Nephron progenitor cell (in vitro differentiated cells): ENCODE data around the gene BCAS2.

Experiments used
- DNase-seq: peaks from one replicate; pipeline ENCODE4 v3.0.0; 2021
- H3K27ac Mint-ChIP-seq: 2 replicates; pipeline ENCODE4 v1.8.0; 2021; ENCODE audit warnings: mild to moderate bottlenecking, moderate library complexity, mixed read lengths
- H3K27me3 Mint-ChIP-seq: 2 replicates; pipeline ENCODE4 v1.8.0; 2021; ENCODE audit warnings: mild to moderate bottlenecking, low read depth, mixed read lengths; ENCODE audit not compliant: poor library complexity
- H3K36me3 Mint-ChIP-seq: 2 replicates; pipeline ENCODE4 v1.8.0; 2021; ENCODE audit warnings: low read depth, mixed read lengths
- H3K4me1 Mint-ChIP-seq: 2 replicates; pipeline ENCODE4 v1.8.0; 2021; ENCODE audit warnings: mixed read lengths
- H3K4me3 Mint-ChIP-seq: 2 replicates; pipeline ENCODE4 v1.8.0; 2021; ENCODE audit warnings: mild to moderate bottlenecking, moderate library complexity, mixed read lengths
- H3K9me3 Mint-ChIP-seq: 2 replicates; pipeline ENCODE4 v1.8.0; 2021; ENCODE audit warnings: mild to moderate bottlenecking, moderate library complexity, mixed read lengths
- CTCF ChIP-seq: fragments of 200-600 bp; sonication (generic); IDR thresholded peaks from 2 replicates; pipeline ENCODE4 v1.5.0; 2021; ENCODE audit warnings: antibody characterized with exemption

The BCAS2 gene

GRCh38 chr1:114535401-114535800 is 46.0 kb downstream of the BCAS2 start:
- peaks cover 4% of the 10 kb centered on the region for H3K9me3 Mint-ChIP-seq
- H3K4me3 Mint-ChIP-seq = no peak overlapping the region
- TF ChIP-seq CTCF = no peak
- H3K27me3 Mint-ChIP-seq = peaks cover 9% of the 10 kb centered on the region
- H3K4me1 Mint-ChIP-seq = no peaks in the 10 kb centered on the region
- H3K36me3 Mint-ChIP-seq = no peaks in the 10 kb centered on the region
- DNase-seq = no peak
- H3K27ac Mint-ChIP-seq = no peak overlapping the region

GRCh38 chr1:114531094-114531493 is 50.3 kb downstream of the BCAS2 start:
- Mint-ChIP-seq H3K9me3 (peaks cover under 1% of the 10 kb centered on the region), H3K4me1 (no peaks in the 10 kb centered on the region), H3K36me3 (no peaks in the 10 kb centered on the region), H3K27ac (no peak overlapping the region), H3K27me3 (peaks cover 6% of the 10 kb centered on the region), H3K4me3 (no peak overlapping the region)
- no peak for DNase-seq
- no peak for TF ChIP-seq CTCF

GRCh38 chr1:114530224-114530623 is 51.2 kb downstream of the BCAS2 start:
- Mint-ChIP-seq H3K36me3 (no peaks in the 10 kb centered on the region), H3K4me1 (no peaks in the 10 kb centered on the region), H3K27me3 (peaks cover 6% of the 10 kb centered on the region), H3K9me3 (no peaks in the 10 kb centered on the region), H3K27ac (no peak overlapping the region), H3K4me3 (no peak overlapping the region)
- DNase-seq = no peak
- no peak for TF ChIP-seq CTCF

- no peak for TF ChIP-seq CTCF
- DNase-seq = no peak
- no peaks in the 10 kb centered on the region for H3K9me3 Mint-ChIP-seq
- H3K27me3 Mint-ChIP-seq = peaks cover 6% of the 10 kb centered on the region
- no peak overlapping the region for H3K4me3 Mint-ChIP-seq
- H3K36me3 Mint-ChIP-seq = no peaks in the 10 kb centered on the region
- peaks cover 5% of the 10 kb centered on the region for H3K4me1 Mint-ChIP-seq
- no peak overlapping the region for H3K27ac Mint-ChIP-seq
These were observed 56.5 kb downstream of the BCAS2 start for GRCh38 chr1:114524944-114525343.

GRCh38 chr1:114522264-114522575 is 59.2 kb downstream of the BCAS2 start:
- no peak for TF ChIP-seq CTCF
- DNase-seq = no peak
- H3K9me3 Mint-ChIP-seq = no peaks in the 10 kb centered on the region

GRCh38 chr1:114521396-114522263 is 59.8 kb downstream of the BCAS2 start:
- no peak for TF ChIP-seq CTCF
- peaks cover 7% of the 10 kb centered on the region for H3K27me3 Mint-ChIP-seq
- H3K4me1 Mint-ChIP-seq = peaks cover 5% of the 10 kb centered on the region
- H3K27ac Mint-ChIP-seq = no peak overlapping the region
- H3K4me3 Mint-ChIP-seq = no peak overlapping the region
- H3K9me3 Mint-ChIP-seq = no peaks in the 10 kb centered on the region
- DNase-seq = no peak
- H3K36me3 Mint-ChIP-seq = no peaks in the 10 kb centered on the region

More at GRCh38 chr1:114522264-114522575, 59.2 kb downstream of the BCAS2 start:
- Mint-ChIP-seq H3K27me3 (peaks cover 7% of the 10 kb centered on the region), H3K36me3 (no peaks in the 10 kb centered on the region), H3K27ac (no peak overlapping the region), H3K4me3 (no peak overlapping the region), H3K4me1 (peaks cover 5% of the 10 kb centered on the region)
